ENCODE data around the gene CHST8. TPM values are rescaled to one million over a fixed set of nuclear protein-coding genes. Genes with fewer than 3 reads are reported as not detected.

CHST8 gene
- total RNA-seq, 4 donors from 2014 or later: 0.66 TPM; not detected in 3

- peaks cover 0 to 78% (median 0%) of the 10 kb centered on the region in 4 donors for H3K27me3 ChIP-seq
- no peak for DNase-seq (ENCODE audit: extremely low spot score)
- no peaks in the 10 kb centered on the region for H3K4me1 ChIP-seq
- peaks cover 0 to under 1% (median 0%) of the 10 kb centered on the region in 4 donors for H3K9me3 ChIP-seq
- TF ChIP-seq POLR2AphosphoS5 (IDR thresholded peaks at IDR 0.05) (no peak), EP300 (IDR thresholded peaks at IDR 0.05) (no peak), CTCF (IDR thresholded peaks at IDR 0.05) (no peak), POLR2A (IDR thresholded peaks at IDR 0.05; ENCODE audit: low read depth) (no peak)
- H3K36me3 ChIP-seq: no peaks in the 10 kb centered on the region
- intact Hi-C loops (cut with DNase I): no loop called here
- H3K27ac ChIP-seq (replicated peaks in 1 of 4): no peak overlapping the region
- H3K4me3 ChIP-seq: no peak overlapping the region
- WGBS: 76% methylated on average over 2 of the region's 2 CpGs
These were observed 100.1 kb downstream of the CHST8 start for GRCh38 chr19:33721735-33722297.

GRCh38 chr19:33722456-33723239, 100.9 kb downstream of the CHST8 start:
- no peak for DNase-seq (ENCODE audit: extremely low spot score)
- Histone ChIP-seq H3K36me3 (no peaks in the 10 kb centered on the region), H3K27ac (replicated peaks in 1 of 4) (no peak overlapping the region), H3K27me3 (peaks cover 0 to 79% (median 0%) of the 10 kb centered on the region in 4 donors), H3K9me3 (no peaks in the 10 kb centered on the region), H3K4me3 (no peak overlapping the region), H3K4me1 (no peaks in the 10 kb centered on the region)
- WGBS: 43% methylated on average over 8 of the region's 11 CpGs
- TF ChIP-seq POLR2A (IDR thresholded peaks at IDR 0.05; ENCODE audit: low read depth): no peak
- TF ChIP-seq POLR2AphosphoS5 (IDR thresholded peaks at IDR 0.05): no peak
- no peak for TF ChIP-seq CTCF (IDR thresholded peaks at IDR 0.05)
- no peak for TF ChIP-seq EP300 (IDR thresholded peaks at IDR 0.05)
- intact Hi-C loops (cut with DNase I): no loop called here

GRCh38 chr19:33723512-33723911, 101.8 kb downstream of the CHST8 start:
- Histone ChIP-seq H3K36me3 (no peaks in the 10 kb centered on the region), H3K9me3 (no peaks in the 10 kb centered on the region), H3K27ac (replicated peaks in 1 of 4) (no peak overlapping the region), H3K4me3 (no peak overlapping the region), H3K4me1 (no peaks in the 10 kb centered on the region), H3K27me3 (peaks cover 0 to 84% (median 0%) of the 10 kb centered on the region in 4 donors)
- 76% methylated on average over 3 of the region's 3 CpGs for WGBS
- intact Hi-C loops (cut with DNase I): no loop called here
- DNase-seq (ENCODE audit: extremely low spot score): no peak
- TF ChIP-seq POLR2AphosphoS5 (IDR thresholded peaks at IDR 0.05) (no peak), EP300 (IDR thresholded peaks at IDR 0.05) (no peak), POLR2A (IDR thresholded peaks at IDR 0.05; ENCODE audit: low read depth) (no peak), CTCF (IDR thresholded peaks at IDR 0.05) (no peak)

GRCh38 chr19:33724021-33724720, 102.4 kb downstream of the CHST8 start:
- DNase-seq (ENCODE audit: extremely low spot score): no peak
- whole genome bisulfite sequencing: 77% methylated on average over 2 of the region's 15 CpGs
- TF ChIP-seq POLR2A (IDR thresholded peaks at IDR 0.05; ENCODE audit: low read depth) (no peak), POLR2AphosphoS5 (IDR thresholded peaks at IDR 0.05) (no peak), CTCF (IDR thresholded peaks at IDR 0.05) (no peak), EP300 (IDR thresholded peaks at IDR 0.05) (no peak)
- Histone ChIP-seq H3K4me1 (no peaks in the 10 kb centered on the region), H3K4me3 (no peak overlapping the region), H3K36me3 (no peaks in the 10 kb centered on the region), H3K27ac (replicated peaks in 1 of 4) (no peak overlapping the region), H3K9me3 (peaks cover 0 to 6% (median 0%) of the 10 kb centered on the region in 4 donors), H3K27me3 (peaks cover 0 to 84% (median 0%) of the 10 kb centered on the region in 4 donors)
- intact Hi-C loops (cut with DNase I): no loop called here
